Raji (cell line): Measurements from ENCODE around the gene PRPH2.

Experiments
- POLR2A ChIP-seq: IDR thresholded peaks from 2 replicates; pipeline ENCODE4 v1.6.1; 2011; ENCODE audit warnings: low read depth, low read length, control low read depth; ENCODE audit not compliant: insufficient read depth

The PRPH2 gene

GRCh38 chr6:42692137-42692911 is 30.1 kb downstream of the PRPH2 start:
- TF ChIP-seq POLR2A: no peak

- TF ChIP-seq POLR2A: no peak
These were observed 31.5 kb downstream of the PRPH2 start for GRCh38 chr6:42690872-42691271.

GRCh38 chr6:42690151-42690702 is 32.2 kb downstream of the PRPH2 start:
- no peak for TF ChIP-seq POLR2A

GRCh38 chr6:42689371-42689770 is 33.0 kb downstream of the PRPH2 start:
- TF ChIP-seq POLR2A: no peak

- no peak for TF ChIP-seq POLR2A
These were observed 34.1 kb downstream of the PRPH2 start for GRCh38 chr6:42688281-42688680.

GRCh38 chr6:42679358-42679757 is 43.0 kb downstream of the PRPH2 start:
- no peak for TF ChIP-seq POLR2A

GRCh38 chr6:42674780-42675179 is 47.6 kb downstream of the PRPH2 start:
- TF ChIP-seq POLR2A: no peak

- no peak for TF ChIP-seq POLR2A
These were observed 57.7 kb downstream of the PRPH2 start for GRCh38 chr6:42664718-42665117.

- TF ChIP-seq POLR2A: no peak
These were observed 60.8 kb downstream of the PRPH2 start for GRCh38 chr6:42661540-42662153.

- TF ChIP-seq POLR2A: no peak
These were observed 62.6 kb downstream of the PRPH2 start for GRCh38 chr6:42659806-42660205.

- TF ChIP-seq POLR2A: no peak
These were observed 68.5 kb downstream of the PRPH2 start for GRCh38 chr6:42653851-42654250.

GRCh38 chr6:42652024-42652746 is 70.2 kb downstream of the PRPH2 start:
- TF ChIP-seq POLR2A: no peak
